ENCODE measurements around the gene KIAA1671.

The KIAA1671 gene

GRCh38 chr22:25144522-25144921 is 192.0 kb downstream of the KIAA1671 start:
- H3K27me3 ChIP-seq (replicated peaks), result no peaks in the 10 kb centered on the region
- H3K36me3 ChIP-seq (replicated peaks), result no peaks in the 10 kb centered on the region
- no peak overlapping the region for H3K27ac ChIP-seq
- H3K4me3 ChIP-seq (ENCODE audit: low read depth, low read length), result no peak overlapping the region
- DNase-seq, result no peak
- no peak for TF ChIP-seq CTCF (IDR thresholded peaks at IDR 0.05; ENCODE audit: low read depth, low read length, missing control alignments)
- in situ Hi-C loops (cut with HindIII; ENCODE audit: low pct_ligation_motif_present, low sequenced_read_pairs), result no loop called here

- no peak for TF ChIP-seq CTCF (IDR thresholded peaks at IDR 0.05; ENCODE audit: low read depth, low read length, missing control alignments)
- in situ Hi-C loops (cut with HindIII; ENCODE audit: low pct_ligation_motif_present, low sequenced_read_pairs), result no loop called here
- H3K36me3 ChIP-seq (replicated peaks), result no peaks in the 10 kb centered on the region
- no peak for DNase-seq
- no peak overlapping the region for H3K27ac ChIP-seq
- H3K4me3 ChIP-seq (ENCODE audit: low read depth, low read length), result no peak overlapping the region
- H3K27me3 ChIP-seq (replicated peaks), result no peaks in the 10 kb centered on the region
Measured at GRCh38 chr22:25146307-25146706, 193.8 kb downstream of the KIAA1671 start.

GRCh38 chr22:25146906-25147641 is 194.6 kb downstream of the KIAA1671 start:
- in situ Hi-C loops (cut with HindIII; ENCODE audit: low pct_ligation_motif_present, low sequenced_read_pairs), result no loop called here

GRCh38 chr22:25147642-25147928 is 195.1 kb downstream of the KIAA1671 start:
- Histone ChIP-seq H3K27me3 (replicated peaks) (no peaks in the 10 kb centered on the region), H3K4me3 (ENCODE audit: low read depth, low read length) (no peak overlapping the region), H3K27ac (no peak overlapping the region), H3K36me3 (replicated peaks) (no peaks in the 10 kb centered on the region)
- no peak for DNase-seq
- no peak for TF ChIP-seq CTCF (IDR thresholded peaks at IDR 0.05; ENCODE audit: low read depth, low read length, missing control alignments)
- in situ Hi-C loops (cut with HindIII; ENCODE audit: low pct_ligation_motif_present, low sequenced_read_pairs), result no loop called here

More at GRCh38 chr22:25146906-25147641, 194.6 kb downstream of the KIAA1671 start:
- H3K36me3 ChIP-seq (replicated peaks), result no peaks in the 10 kb centered on the region
- no peak for DNase-seq
- H3K4me3 ChIP-seq (ENCODE audit: low read depth, low read length), result no peak overlapping the region
- H3K27me3 ChIP-seq (replicated peaks), result no peaks in the 10 kb centered on the region
- no peak for TF ChIP-seq CTCF (IDR thresholded peaks at IDR 0.05; ENCODE audit: low read depth, low read length, missing control alignments)
- H3K27ac ChIP-seq, result no peak overlapping the region

- in situ Hi-C loops (cut with HindIII; ENCODE audit: low pct_ligation_motif_present, low sequenced_read_pairs), result no loop called here
- Histone ChIP-seq H3K4me3 (ENCODE audit: low read depth, low read length) (no peak overlapping the region), H3K36me3 (replicated peaks) (no peaks in the 10 kb centered on the region), H3K27ac (no peak overlapping the region), H3K27me3 (replicated peaks) (no peaks in the 10 kb centered on the region)
- DNase-seq, result no peak
- TF ChIP-seq CTCF (IDR thresholded peaks at IDR 0.05; ENCODE audit: low read depth, low read length, missing control alignments), result no peak
Measured at GRCh38 chr22:25148149-25148691, 195.7 kb downstream of the KIAA1671 start.

- Histone ChIP-seq H3K36me3 (replicated peaks) (no peaks in the 10 kb centered on the region), H3K4me3 (ENCODE audit: low read depth, low read length) (no peak overlapping the region), H3K27me3 (replicated peaks) (no peaks in the 10 kb centered on the region), H3K27ac (no peak overlapping the region)
- in situ Hi-C loops (cut with HindIII; ENCODE audit: low pct_ligation_motif_present, low sequenced_read_pairs), result no loop called here
- DNase-seq, result no peak
- no peak for TF ChIP-seq CTCF (IDR thresholded peaks at IDR 0.05; ENCODE audit: low read depth, low read length, missing control alignments)
Measured at GRCh38 chr22:25149014-25149413, 196.5 kb downstream of the KIAA1671 start.

Data from brain microvascular endothelial cell (primary cell).